HG03342 (cell line): ENCODE data around the gene HGF.
"Not testable (repeated sequence)": the region's sequence is repeated elsewhere in the genome, so short reads cannot be mapped to it uniquely, and the experiment has no call there.

ENCODE experiments used
- ATAC-seq: cut with Tn5 transposase; IDR thresholded peaks from one replicate; pipeline ENCODE4 v1.9.1; 2021; ENCODE audit warnings: mild to moderate bottlenecking, moderate library complexity; ENCODE audit not compliant: unreplicated experiment

HGF gene

DNA sequence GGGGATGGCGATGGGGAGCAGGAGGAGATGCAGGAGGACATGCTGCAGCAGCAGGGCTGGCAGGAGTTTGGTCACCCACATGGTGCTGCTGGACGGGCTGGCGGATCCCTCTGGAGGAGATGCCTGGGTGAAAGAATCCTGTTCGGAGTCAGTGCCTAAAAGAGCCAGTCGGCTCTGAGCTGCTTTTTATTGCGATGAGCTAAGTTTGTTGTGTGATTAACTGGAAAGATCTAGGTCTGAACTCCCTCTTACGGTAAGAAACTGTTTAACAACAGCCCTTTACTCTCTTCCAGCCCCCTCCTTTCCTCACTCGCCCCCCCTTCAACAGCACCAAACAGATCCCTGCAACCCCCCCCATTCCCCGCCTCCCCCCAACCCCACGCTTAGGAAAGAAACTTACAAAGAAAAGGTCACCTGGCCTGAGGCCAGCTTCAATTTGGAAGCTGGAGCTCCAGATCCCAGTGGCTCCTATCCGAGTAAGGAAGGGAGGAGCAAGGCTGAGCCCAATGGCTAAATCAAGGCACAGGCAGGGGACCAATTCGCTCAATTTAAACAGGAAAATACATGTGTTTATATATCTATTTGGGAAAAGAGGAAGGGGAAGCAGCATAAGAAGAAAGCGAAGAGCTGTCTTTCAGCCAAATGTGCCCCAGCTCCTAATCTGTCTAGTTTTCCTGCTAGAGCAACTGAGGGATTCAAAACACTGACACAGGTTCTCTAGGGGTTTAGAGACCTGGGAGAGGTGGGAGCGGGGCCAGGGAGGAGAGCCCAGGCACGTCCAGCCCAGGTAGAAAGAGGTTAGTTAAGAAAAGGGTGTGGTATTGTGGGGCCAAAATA, at the start of gene HGF:
Gene HGF (minus strand): TSS at position 157 of the 837 bp plus-strand sequence. CDS start 76 bp downstream, at position 81.
- peak; percentile 19 for ATAC-seq

DNA sequence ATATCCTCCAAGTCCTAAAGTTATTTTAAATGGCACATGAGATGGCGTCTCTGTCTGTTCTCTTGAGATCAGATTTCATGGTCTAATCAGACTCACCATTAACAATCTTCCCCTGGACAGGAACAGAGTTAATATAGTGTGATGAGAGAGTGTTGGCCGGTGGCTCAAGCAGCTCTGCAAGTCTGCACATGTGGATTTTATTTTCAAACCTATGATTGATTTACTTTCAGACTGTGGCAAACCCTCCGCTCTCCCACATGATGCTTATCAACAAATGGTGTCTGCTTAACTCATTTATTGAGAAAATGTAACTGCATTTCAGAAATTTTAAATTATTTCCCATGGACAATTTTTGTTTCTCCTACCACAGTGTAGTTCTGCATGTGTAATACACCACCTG, 46.5 kb upstream of the HGF start:
- no peak for ATAC-seq

DNA sequence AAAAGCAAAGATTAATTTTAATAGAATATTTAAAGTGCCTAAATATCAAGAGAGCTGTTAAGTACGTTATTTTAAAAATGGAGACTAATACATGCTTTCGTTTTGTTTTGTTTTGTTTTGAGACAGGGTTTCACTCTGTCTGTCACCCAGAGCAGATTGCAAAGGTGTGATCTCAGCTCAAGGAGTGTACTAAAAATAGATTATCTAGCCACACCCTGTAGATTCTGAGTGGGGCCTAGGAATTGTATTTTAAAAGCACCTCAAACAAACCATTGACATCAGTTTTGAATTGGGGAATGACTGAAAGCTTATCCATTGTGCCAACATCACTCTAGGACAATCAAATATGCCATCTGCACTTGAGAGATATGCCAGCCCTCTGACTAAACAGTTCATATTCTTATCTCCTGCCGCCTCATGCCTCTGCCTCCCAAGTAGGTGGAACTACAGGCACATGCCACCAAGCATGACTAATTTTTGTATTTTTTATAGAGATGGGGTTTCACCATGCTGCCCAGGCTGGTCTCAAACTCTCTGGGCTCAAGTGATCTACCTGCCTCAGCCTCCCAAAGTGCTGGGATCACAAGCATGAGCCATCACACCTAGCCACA, 43.1 kb upstream of the HGF start:
- ATAC-seq: peak; percentile 98

DNA sequence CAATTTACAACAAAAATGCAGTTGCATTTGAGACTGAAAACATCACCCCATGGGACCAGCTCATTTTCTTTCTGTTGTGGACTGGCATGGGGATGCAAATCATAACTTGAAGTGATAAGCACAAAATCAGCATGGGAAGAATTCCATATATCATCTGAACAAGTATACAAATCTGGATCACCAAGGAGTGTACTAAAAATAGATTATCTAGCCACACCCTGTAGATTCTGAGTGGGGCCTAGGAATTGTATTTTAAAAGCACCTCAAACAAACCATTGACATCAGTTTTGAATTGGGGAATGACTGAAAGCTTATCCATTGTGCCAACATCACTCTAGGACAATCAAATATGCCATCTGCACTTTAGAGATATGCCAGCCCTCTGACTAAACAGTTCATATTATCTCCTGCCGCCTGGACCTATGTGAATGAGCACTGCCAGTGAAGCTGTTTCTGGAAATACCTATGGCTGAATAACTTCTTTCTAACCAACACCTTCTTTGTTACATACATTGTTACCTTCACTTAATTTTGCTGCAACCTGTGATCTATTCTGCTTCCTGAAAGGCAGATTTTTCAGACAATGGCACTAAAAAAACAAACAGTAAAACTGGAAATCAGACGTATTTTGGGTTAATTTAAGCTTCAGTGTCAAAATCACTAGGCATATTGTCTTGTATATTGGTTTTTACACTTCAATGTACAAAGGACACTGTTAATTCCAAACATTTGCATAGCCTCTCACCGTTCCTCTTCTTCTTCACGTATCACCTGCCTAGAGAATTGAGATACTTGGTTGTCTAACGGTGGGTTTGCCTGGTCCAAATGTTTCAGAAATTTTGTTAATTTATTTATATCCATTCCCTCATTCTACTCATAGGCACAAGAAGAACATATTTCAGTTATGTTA, 42.4 kb upstream of the HGF start:
- ATAC-seq: peak; percentile 56

DNA sequence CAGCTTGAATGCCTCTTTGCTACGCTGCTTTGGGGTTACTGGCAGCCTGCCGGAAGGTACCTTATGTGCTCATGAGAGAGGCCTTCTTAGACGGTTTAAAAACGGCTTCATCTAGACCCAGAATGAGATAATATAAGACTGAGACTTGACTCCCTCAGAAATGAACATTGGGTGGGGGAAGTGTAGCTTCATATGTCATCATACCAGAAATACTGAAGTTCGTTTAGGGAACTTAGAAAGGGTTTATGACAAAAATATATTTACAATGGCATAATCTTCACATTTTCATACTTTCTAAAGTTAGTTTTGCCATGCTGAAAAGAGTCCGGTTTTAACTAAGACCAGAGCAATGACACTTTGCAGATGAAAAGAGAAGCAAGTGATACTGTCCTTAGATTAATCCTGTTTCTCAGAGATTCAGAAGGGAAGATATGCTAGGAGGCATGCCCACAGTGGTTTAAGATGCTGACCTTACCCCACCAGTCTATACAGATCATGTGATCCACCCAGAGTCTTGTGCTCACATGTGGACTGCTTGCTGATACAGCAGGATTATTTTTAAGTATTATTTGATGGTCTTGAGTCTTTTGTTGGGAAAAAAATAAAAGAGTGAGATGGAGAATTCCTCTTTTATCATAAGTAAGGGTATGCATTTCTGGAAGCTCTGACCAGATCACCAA, 40.8 kb upstream of the HGF start:
- ATAC-seq: no peak

DNA sequence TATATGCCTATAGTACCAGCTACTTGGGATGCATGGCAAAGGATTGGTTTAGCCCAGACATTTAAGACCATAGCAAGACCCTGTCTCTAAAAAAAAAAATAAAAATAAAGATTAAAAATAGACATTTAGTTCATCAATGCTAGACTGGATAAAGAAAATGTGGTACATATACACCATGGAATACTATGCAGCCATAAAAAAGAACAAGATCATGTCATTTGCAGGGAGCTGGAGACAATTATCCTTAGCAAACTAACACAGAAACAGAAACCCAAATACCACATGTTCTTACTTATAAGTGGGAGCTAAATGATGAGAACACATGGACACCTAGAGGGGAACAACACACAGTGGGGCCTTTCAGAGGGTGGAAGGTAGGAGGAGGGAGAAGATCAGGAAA, 38.5 kb upstream of the HGF start:
- not testable (repeated sequence) for ATAC-seq

DNA sequence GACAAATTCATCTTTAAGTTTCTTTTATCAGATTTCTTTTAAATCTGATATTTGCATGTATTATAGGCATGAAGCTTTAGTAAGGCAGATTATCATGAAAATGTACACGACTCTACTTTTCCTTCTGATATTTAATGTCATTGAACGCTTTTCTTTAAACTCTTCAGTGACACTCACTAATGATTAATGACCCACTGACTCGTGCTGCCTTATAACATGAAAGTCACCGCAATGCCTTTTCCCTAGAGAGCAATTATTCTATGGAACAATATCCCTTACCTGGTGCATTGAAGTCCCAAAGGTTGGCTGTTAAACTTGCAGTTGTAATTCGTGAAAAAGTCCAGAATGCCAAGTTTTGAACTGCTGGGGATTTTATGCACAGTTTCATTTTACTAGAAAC, 33.4 kb upstream of the HGF start:
- ATAC-seq: no peak

DNA sequence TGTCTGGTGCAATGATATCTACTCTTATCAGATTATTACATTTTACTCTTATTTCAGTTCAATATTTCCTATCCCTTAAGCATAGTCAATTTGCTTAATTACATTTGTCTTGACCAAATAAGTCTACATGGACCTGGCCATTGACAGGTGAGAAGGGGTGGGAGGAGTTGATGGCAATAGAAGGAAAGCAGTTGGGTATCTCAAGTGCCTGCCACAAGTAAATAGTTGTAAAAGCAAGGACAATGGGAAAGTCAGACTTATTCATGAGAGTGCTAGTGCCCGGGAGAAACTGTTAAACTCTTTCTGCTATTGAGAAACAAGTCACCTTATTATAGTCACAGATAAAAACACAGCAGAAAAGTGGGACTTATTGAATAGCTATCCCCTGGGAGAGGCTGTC, 32.4 kb upstream of the HGF start:
- ATAC-seq: no peak

DNA sequence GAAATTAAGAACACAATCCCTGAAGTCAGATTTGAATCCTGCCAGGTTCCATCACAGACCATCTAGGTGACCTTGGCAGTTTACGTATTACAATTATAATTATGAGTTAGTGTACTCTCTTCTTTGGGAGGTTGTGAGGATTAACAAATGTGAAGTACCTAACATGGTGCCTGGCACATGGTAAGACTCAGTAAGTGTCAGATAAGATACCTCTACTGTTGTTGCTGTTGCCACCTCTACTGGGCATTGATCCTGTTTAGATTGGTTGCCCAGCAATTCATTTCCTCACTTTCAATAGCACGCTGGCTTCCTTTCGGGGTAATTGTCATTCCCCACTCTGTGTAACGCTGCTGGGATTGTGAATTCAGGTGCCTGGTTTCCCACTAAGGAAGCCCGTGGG, 31.7 kb upstream of the HGF start:
- no peak for ATAC-seq

DNA sequence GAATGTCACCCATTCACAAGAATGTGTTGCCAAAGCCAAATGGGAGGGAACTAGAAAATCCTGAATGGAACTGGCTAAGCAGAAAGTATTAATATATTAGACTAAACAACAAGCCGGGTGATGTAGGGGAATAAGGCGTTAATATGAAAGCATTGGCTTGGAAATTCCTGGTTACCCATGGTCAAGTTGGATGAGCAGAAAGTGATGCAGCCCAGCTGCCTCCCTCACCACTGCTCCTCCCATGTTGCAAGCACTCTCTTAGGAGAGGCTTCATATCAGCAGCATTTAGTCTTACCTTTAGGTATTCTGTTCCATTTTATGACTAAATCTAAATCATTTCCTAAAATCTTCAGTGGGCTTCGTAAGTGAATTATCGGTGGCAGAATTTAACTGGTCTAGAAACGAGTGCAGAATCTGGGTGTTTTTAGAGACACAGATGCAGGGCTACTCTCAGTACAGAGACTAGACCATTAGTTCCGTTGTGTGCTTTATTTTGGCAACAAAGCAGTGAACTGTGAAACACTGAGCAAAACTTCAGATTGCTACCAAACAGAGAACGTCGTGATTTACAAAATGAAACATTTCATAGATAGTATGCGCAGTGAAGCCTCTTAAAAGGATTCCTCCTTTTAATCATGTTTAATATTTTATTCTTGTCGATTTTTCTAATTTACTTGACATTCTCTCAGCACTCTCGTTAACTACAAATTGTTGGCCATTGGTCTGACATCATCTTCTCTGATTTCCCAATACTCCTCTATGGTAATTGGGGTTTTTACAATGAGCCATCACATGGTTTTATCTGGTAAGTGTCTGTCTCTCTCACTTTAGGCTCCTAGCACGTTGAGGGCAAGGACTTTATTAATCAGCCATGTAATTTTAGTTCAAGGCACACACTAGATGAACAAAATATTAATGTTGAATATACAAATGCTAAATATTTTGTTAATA, 22.0 kb upstream of the HGF start:
- ATAC-seq: peak; percentile 36

DNA sequence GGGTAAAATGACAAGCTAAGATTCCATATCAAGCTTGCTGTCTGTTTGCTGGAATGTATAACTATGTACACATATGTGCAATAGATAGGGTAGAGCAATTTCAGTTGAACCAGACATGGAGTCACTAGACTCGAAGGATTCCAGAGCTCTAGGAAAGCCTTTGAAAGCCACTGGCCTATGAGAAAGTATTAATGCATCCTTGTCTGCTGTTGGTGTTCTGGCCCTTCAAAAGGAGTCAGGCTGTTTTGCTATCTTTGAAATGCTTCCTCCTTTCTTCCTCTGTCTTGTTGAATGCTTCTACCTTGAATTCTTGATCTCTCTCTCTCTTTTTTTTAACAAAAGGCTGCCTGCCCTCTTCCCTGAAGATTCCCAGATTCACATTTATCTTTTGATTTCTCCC, 20.8 kb upstream of the HGF start:
- ATAC-seq: no peak

DNA sequence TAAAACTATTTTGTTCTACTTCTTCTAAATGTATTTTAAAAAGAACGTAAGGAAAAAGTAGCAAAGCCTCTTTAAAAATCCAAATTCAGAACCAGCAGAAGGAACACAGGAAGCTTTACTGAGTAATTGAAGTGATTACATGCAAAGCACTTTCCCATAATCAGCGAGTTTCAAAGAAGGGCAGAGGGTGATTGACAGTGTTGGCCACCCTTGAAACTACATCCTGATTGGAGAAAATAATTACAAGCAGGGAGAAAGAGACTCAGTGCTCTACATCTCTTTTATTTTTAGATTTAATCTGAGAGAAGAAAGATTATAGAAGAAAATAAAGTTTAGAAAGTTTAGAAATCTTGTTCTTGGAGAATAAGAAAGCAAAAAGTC, 20.3 kb upstream of the HGF start:
- ATAC-seq: no peak

DNA sequence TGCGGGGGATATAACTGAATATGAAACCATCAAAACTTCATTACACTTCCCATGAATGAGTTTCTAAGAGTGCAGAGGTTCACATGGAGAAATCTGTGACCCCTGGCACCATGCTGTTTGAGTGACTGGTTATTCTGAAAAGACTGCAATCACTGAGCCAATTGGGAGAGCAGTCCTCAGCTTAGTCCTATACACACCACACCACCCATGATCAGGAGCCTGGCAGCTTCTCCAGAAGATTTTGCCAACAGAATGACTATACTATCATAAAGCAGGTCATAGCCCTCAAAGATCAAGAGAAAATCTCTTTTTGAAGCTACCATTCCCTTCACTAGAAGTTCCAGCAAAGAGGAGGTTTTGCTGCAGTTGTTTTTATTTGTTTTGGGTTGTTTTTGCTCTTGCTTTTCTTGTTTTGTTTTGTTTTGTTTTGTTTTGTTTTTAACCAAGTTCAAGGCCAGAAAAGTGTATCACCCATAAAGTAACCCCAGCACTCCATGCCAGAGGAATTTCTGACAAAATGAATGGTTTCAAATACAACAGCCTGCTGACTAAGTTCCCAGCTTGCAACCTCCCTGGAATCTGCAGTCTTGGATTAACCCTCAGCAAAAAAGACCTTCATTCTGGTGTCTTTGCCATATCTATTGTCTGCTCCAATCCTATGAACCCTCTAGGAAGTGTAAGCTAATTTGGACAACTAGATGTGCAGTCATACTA, 19.7 kb upstream of the HGF start:
- ATAC-seq: no peak

DNA sequence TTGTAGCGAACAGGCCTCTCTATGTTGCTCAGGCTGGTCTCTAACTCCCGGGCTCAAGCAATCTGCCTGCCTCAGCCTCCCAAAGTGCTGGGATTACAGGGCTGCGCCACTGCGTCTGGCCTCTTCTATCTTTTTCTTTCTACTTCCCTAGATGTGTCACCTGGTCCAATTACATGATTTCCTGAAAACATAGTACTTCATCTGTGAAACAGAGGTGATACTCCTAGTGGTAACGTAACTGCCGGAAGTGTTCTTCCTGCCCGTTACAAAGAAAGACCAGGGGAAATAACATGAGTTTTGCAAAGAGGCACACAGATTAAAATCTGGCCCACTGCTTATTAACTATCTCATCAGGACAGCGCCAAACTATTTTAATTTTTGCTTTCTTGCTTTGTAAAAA, 18.4 kb upstream of the HGF start:
- ATAC-seq: no peak

DNA sequence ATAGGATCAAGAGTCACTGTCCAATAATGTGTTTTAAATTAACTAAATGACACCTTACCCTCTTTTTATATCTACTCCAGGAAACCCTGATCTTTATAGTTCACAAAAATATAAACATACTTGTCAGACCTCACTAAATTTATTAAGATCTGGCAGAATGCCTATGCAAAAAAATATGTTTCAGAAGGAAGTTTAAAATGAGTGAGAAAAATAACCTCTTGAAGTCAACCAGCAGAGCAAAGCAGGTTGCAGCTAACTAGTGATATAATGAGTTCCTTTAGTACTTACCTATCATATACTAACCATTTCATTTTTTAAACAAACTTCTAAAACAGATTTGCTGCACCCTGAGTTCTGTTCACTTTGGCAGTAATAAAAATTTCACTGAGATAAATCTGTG, 14.0 kb upstream of the HGF start:
- no peak for ATAC-seq

DNA sequence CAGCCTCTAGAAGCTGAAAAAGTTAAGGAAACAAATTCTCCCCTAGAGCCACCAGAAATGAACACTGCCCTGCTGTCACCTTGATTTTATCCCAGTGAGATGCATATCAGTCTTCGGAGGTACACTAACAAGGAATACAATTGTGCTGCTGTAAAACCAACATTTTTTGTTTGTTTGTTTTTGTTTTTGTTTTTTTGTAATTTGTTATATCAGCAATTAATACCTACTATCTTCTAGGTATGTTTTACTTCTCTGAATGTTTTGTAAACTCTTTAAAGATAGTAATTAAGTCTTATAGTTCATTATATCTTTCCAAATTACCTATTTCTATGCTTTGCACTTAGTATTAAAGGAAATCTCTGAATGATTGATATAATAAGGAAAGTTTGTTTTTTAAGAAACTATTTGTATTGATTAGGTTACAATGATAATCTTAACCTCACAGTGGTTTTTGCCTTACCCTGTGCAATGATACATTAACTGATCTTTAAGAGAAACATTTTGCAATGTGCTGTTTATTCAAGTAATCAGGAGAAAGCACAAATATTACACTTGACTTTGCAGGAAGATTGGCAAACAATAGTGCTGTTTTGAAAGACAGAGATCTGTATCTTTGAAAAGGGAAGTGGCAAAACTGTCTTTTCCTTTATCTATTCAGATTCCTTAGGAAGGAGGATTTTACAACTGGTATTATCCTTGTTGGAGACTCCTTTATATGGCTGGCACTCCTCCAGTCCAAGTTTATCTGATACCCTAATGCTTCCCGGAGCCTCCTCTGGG, 11.3 kb upstream of the HGF start:
- ATAC-seq: no peak

DNA sequence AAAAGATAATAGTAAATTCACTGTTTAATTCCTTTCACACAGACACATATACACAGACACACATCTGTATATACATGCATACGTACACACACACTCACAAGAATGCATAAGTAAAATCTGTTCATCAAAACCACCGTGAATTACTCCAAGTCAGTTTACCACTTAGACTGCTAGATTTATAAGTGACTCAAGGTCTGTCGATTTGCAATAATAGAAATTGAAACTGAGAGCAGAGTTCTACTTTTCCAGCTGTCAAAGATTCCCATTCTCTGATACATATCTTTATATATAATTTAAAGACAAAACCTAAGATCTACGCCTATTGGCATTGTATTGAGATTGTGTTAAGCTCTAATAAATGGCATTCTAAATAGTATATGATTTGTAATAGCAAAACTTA, 9.9 kb upstream of the HGF start:
- no peak for ATAC-seq

DNA sequence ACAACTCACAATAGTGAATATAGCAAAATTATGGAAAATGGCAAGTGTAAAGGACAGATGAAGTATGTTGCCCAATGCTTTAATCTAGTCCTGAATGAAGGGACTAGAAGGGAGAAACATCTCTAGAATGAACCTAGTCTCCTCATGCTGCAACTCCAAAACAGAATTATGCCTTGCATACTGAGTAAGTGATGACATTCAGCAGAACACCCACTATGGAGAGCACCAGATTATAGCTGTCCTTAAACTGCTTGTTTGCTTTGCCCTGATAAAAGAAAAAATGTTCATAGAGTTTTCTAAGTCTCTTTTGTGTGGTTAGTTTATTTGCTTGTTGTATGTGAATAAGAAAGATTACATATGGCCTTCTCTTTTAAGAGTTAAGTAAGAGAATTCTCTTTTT, 7.8 kb upstream of the HGF start:
- no peak for ATAC-seq
